Endodermal cell (in vitro differentiated cells): ENCODE data around the gene MPZL2. TPM values are rescaled to one million over a fixed set of nuclear protein-coding genes. Genes with fewer than 3 reads are reported as not detected.
A peak's percentile ranks its signal among the peaks of the same experiment; 100 is the strongest.

ENCODE experiments used
- DNase-seq: peaks from one replicate; pipeline ENCODE4 v3.0.0-alpha.2; 2017
- H3K27ac ChIP-seq: 2 replicates; pipeline ENCODE4 v1.5.1; 2013; ENCODE audit warnings: mild to moderate bottlenecking, low read depth, low read length, moderate library complexity
- H3K27me3 ChIP-seq: 2 replicates; pipeline ENCODE4 v1.6.1; 2013; ENCODE audit warnings: mild to moderate bottlenecking, low read length, moderate library complexity; ENCODE audit not compliant: insufficient read depth, control insufficient read depth, poor library complexity, severe bottlenecking
- H3K36me3 ChIP-seq: 2 replicates; pipeline ENCODE4 v1.7.0; 2013; ENCODE audit warnings: mild to moderate bottlenecking, low read length, moderate library complexity; ENCODE audit not compliant: control insufficient read depth, insufficient read depth
- H3K4me1 ChIP-seq: one replicate; pipeline ENCODE4 v1.7.0; 2013; ENCODE audit warnings: low read length; ENCODE audit not compliant: control insufficient read depth, insufficient read depth
- H3K4me3 ChIP-seq: 2 replicates; pipeline ENCODE4 v1.5.1; 2013; ENCODE audit warnings: mild to moderate bottlenecking, low read length, moderate library complexity
- H3K9ac ChIP-seq: 2 replicates; pipeline ENCODE4 v1.6.1; 2013; ENCODE audit warnings: mild to moderate bottlenecking, low read length, moderate library complexity; ENCODE audit not compliant: poor library complexity, severe bottlenecking; ENCODE audit errors: extremely low read depth
- H3K9me3 ChIP-seq: 2 replicates; pipeline ENCODE4 v1.6.1; 2013; ENCODE audit warnings: mild to moderate bottlenecking, low read length, moderate library complexity; ENCODE audit not compliant: control insufficient read depth
- H3K27ac Mint-ChIP-seq: 2 replicates; pipeline ENCODE4 v1.8.0; 2020; ENCODE audit warnings: mixed read lengths
- H3K27me3 Mint-ChIP-seq: 2 replicates; pipeline ENCODE4 v1.8.0; 2021; ENCODE audit warnings: mild to moderate bottlenecking, mixed read lengths; ENCODE audit not compliant: insufficient read depth
- H3K36me3 Mint-ChIP-seq: 2 replicates; pipeline ENCODE4 v1.8.0; 2020; ENCODE audit warnings: low read depth, mixed read lengths
- H3K4me1 Mint-ChIP-seq: 2 replicates; pipeline ENCODE4 v1.8.0; 2020; ENCODE audit warnings: mixed read lengths
- H3K4me3 Mint-ChIP-seq: 2 replicates; pipeline ENCODE4 v1.8.0; 2020; ENCODE audit warnings: mild to moderate bottlenecking, moderate library complexity, mixed read lengths
- H3K9me3 Mint-ChIP-seq: 2 replicates; pipeline ENCODE4 v1.8.0; 2020; ENCODE audit warnings: mild to moderate bottlenecking, mixed read lengths
- CTCF ChIP-seq: fragments of 200-600 bp; sonication (generic); conservative IDR thresholded peaks from 2 replicates; pipeline ENCODE4 v1.5.0; 2021; ENCODE audit warnings: antibody characterized with exemption, mild to moderate bottlenecking
- WGBS, 2 experiments: methylation state at CpG; one replicate each; pipeline versions ENCODE4 v1.1.5 to v1.1.7; 2013; ENCODE audit warnings: missing lambda C conversion rate in 2 of 2, mixed read lengths in 1 of 2; ENCODE audit not compliant: insufficient coverage in 1 of 2, insufficient read length in 1 of 2; 5-methylcytosine and 5-hydroxymethylcytosine counted together
- total RNA-seq, 2 donors: library from RNA; stranded (reverse); fragmentation: NEBNext Ultra II Directional in 1 of 2; extraction: Animal tissue kit (Norgen Biotek cat#: 25700) in 1 of 2; gene quantifications; 2 replicates in 1 of 2; 3 replicates in 1 of 2; pipeline ENCODE4 v1.2.1, GENCODE V29; 2021

Gene MPZL2
- total RNA-seq, 2 donors from 2014 or later: 3.2 to 4.4 TPM

GRCh38 chr11:118290923-118291322 is 26.8 kb upstream of the MPZL2 start:
- H3K4me3 ChIP-seq: no peak overlapping the region
- peaks cover 18% of the 10 kb centered on the region for H3K27me3 ChIP-seq
- WGBS, 2 experiments: 42 to 47% methylated on average over 9 of the region's 9 CpGs
- no peaks in the 10 kb centered on the region for H3K4me1 ChIP-seq
- H3K27ac ChIP-seq: no peak overlapping the region
- peak; percentile 73 for DNase-seq
- no peaks in the 10 kb centered on the region for H3K36me3 Mint-ChIP-seq
- no peak overlapping the region for H3K27ac Mint-ChIP-seq
- peaks cover 39% of the 10 kb centered on the region for H3K27me3 Mint-ChIP-seq
- no peaks in the 10 kb centered on the region for H3K36me3 ChIP-seq
- H3K9ac ChIP-seq: no peak overlapping the region
- H3K9me3 ChIP-seq: no peaks in the 10 kb centered on the region
- H3K4me1 Mint-ChIP-seq: no peaks in the 10 kb centered on the region
- no peak overlapping the region for H3K4me3 Mint-ChIP-seq
- peak; percentile 67 for TF ChIP-seq CTCF
- H3K9me3 Mint-ChIP-seq: peaks cover 3% of the 10 kb centered on the region

GRCh38 chr11:118289401-118289800 is 25.3 kb upstream of the MPZL2 start:
- Histone ChIP-seq H3K36me3 (no peaks in the 10 kb centered on the region), H3K4me3 (no peak overlapping the region), H3K27me3 (peaks cover 18% of the 10 kb centered on the region), H3K9me3 (no peaks in the 10 kb centered on the region), H3K9ac (no peak overlapping the region), H3K4me1 (no peaks in the 10 kb centered on the region), H3K27ac (no peak overlapping the region)
- TF ChIP-seq CTCF: no peak
- no peak for DNase-seq
- H3K27me3 Mint-ChIP-seq: peaks cover 38% of the 10 kb centered on the region
- no peak overlapping the region for H3K27ac Mint-ChIP-seq
- H3K9me3 Mint-ChIP-seq: peaks cover 3% of the 10 kb centered on the region
- H3K4me1 Mint-ChIP-seq: no peaks in the 10 kb centered on the region
- no peak overlapping the region for H3K4me3 Mint-ChIP-seq
- H3K36me3 Mint-ChIP-seq: no peaks in the 10 kb centered on the region

DNA sequence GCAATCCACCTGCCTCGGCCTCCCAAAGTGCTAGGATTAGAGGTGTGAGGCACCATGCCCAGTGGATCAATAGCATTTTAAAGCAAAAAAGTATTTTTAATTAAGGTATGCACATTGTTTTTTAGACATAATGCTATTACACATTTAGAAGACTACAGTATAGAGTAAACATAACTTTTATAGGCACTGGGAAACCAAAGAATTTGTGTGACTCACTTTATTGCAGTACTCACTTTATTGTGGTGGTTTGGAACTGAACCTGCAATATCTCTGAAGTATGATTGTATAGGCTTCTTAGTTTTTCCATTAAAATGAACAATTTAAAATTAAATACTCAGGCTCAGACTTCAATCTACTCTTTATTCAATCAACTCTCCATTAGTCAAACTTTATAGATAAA is 22.9 kb upstream of the MPZL2 start:
- no peak overlapping the region for H3K27ac ChIP-seq
- Mint-ChIP-seq H3K4me1 (no peaks in the 10 kb centered on the region), H3K36me3 (no peaks in the 10 kb centered on the region), H3K9me3 (peaks cover 3% of the 10 kb centered on the region), H3K27me3 (peaks cover 28% of the 10 kb centered on the region), H3K4me3 (no peak overlapping the region), H3K27ac (no peak overlapping the region)
- no peaks in the 10 kb centered on the region for H3K4me1 ChIP-seq
- peaks cover 10% of the 10 kb centered on the region for H3K27me3 ChIP-seq
- no peaks in the 10 kb centered on the region for H3K36me3 ChIP-seq
- DNase-seq: no peak
- WGBS, 2 experiments: 94% methylated on average over 1 of the region's 1 CpG; no CpG with 5 or more reads in 1 of the 2 experiments
- H3K9ac ChIP-seq: no peak overlapping the region
- no peak for TF ChIP-seq CTCF
- no peak overlapping the region for H3K4me3 ChIP-seq
- no peaks in the 10 kb centered on the region for H3K9me3 ChIP-seq
